Smooth muscle cell of the brain vasculature (primary cell): ENCODE measurements around the gene IL34.
A peak's percentile ranks its signal among the peaks of the same experiment; 100 is the strongest.
"Not testable (repeated sequence)": the region's sequence is repeated elsewhere in the genome, so short reads cannot be mapped to it uniquely, and the experiment has no call there.

Source experiments
- DNase-seq: peaks from one replicate; pipeline ENCODE4 v3.0.0-alpha.2; 2012; ENCODE audit warnings: low read depth, low spot score

The IL34 gene

GRCh38 chr16:70630960-70631745 lies 15.2 kb upstream of the IL34 start:
- no peak for DNase-seq

GRCh38 chr16:70632273-70632672 lies 14.1 kb upstream of the IL34 start:
- no peak for DNase-seq

- DNase-seq, result not testable (repeated sequence)
These were observed 12.7 kb upstream of the IL34 start for GRCh38 chr16:70633617-70634016.

GRCh38 chr16:70634861-70635260 lies 11.5 kb upstream of the IL34 start:
- DNase-seq, result no peak

- DNase-seq, result peak; percentile 68
These were observed 10.9 kb upstream of the IL34 start for GRCh38 chr16:70635336-70636016.

- DNase-seq, result peak; percentile 77
These were observed 7.3 kb upstream of the IL34 start for GRCh38 chr16:70638814-70639792.

GRCh38 chr16:70642633-70643032 lies 3.7 kb upstream of the IL34 start:
- DNase-seq, result no peak

- not testable (repeated sequence) for DNase-seq
These were observed 3.1 kb upstream of the IL34 start for GRCh38 chr16:70643264-70643663.

GRCh38 chr16:70644763-70645597 lies 1.4 kb upstream of the IL34 start:
- no peak for DNase-seq

GRCh38 chr16:70647441-70648359 lies 1.3 kb downstream of the IL34 start:
- no peak for DNase-seq

GRCh38 chr16:70648606-70649005 lies 2.2 kb downstream of the IL34 start:
- DNase-seq, result no peak

- DNase-seq, result no peak
These were observed 2.9 kb downstream of the IL34 start for GRCh38 chr16:70649300-70649699.

GRCh38 chr16:70650216-70650615 lies 3.9 kb downstream of the IL34 start:
- no peak for DNase-seq

- DNase-seq, result no peak
These were observed 5.2 kb downstream of the IL34 start for GRCh38 chr16:70651524-70651923.

GRCh38 chr16:70652322-70652721 lies 6.0 kb downstream of the IL34 start:
- DNase-seq, result no peak

- no peak for DNase-seq
These were observed 7.0 kb downstream of the IL34 start for GRCh38 chr16:70653406-70653805.

- peak; percentile 80 for DNase-seq
These were observed 7.7 kb downstream of the IL34 start for GRCh38 chr16:70653809-70654771.

- DNase-seq, result no peak
These were observed 9.8 kb downstream of the IL34 start for GRCh38 chr16:70656065-70656711.
